ENCODE data around the gene DAPK1. TPM values are rescaled to one million over a fixed set of nuclear protein-coding genes. Genes with fewer than 3 reads are reported as not detected.

DAPK1 gene
- total RNA-seq, 1 donor from 2014 or later, result 0.79 TPM

DNA sequence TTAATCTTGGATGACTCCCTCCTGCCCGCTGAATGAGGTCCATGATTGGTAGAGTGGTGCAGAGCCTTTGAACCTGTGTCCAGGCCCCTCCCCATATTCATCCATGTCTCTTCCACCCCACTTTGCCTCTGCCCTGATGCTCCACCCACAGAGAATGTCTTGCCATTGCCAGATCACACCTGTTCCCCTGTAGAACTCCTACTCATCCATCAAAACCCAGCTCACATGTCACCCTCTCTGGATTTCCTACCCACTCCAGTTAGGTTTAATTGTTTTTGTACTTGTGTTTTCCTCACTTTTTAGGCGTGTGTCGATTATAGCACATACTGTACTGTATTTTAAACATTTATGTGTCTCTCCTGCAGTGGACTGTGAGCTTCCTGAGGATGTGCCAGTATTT lies 121.3 kb downstream of the DAPK1 start:
- TF ChIP-seq, protein P1, sequence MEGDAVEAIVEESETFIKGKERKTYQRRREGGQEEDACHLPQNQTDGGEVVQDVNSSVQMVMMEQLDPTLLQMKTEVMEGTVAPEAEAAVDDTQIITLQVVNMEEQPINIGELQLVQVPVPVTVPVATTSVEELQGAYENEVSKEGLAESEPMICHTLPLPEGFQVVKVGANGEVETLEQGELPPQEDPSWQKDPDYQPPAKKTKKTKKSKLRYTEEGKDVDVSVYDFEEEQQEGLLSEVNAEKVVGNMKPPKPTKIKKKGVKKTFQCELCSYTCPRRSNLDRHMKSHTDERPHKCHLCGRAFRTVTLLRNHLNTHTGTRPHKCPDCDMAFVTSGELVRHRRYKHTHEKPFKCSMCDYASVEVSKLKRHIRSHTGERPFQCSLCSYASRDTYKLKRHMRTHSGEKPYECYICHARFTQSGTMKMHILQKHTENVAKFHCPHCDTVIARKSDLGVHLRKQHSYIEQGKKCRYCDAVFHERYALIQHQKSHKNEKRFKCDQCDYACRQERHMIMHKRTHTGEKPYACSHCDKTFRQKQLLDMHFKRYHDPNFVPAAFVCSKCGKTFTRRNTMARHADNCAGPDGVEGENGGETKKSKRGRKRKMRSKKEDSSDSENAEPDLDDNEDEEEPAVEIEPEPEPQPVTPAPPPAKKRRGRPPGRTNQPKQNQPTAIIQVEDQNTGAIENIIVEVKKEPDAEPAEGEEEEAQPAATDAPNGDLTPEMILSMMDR (IDR thresholded peaks at IDR 0.05; ENCODE audit: insufficient read depth, low read length, severe bottlenecking), result no peak
- no peak overlapping the region for H3K4me3 ChIP-seq (ENCODE audit: low read depth, low read length)
- DNase-seq (ENCODE audit: low read depth) (no peak), FAIRE-seq (no peak)
- H3K27me3 ChIP-seq (ENCODE audit: control insufficient read depth, insufficient read depth, low read length), result no peaks in the 10 kb centered on the region
- H3K36me3 ChIP-seq (ENCODE audit: control insufficient read depth, insufficient read depth, low read length), result no peaks in the 10 kb centered on the region

DNA sequence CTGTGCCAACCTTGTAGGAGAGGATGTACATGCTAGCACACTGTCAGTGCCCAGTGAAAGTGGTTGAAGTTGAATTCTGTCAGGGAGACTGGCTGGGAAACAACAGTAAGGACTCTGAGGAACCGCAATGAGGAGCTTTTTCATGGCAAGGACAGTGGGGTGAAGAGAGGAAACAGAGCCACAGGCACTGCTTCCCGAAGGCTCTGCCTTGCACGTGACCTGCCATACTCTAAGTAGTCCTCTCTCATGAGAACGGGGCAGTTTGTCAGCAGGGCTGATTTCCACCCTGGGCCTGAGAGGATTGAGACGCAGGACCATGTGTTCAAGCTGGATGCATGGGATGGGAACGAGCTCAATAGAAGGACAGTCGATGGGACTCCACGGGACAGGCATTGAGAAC lies 121.7 kb downstream of the DAPK1 start:
- no peak for FAIRE-seq
- TF ChIP-seq, protein P1 (IDR thresholded peaks at IDR 0.05; ENCODE audit: insufficient read depth, low read length, severe bottlenecking), result no peak
- H3K27me3 ChIP-seq (ENCODE audit: control insufficient read depth, insufficient read depth, low read length), result no peaks in the 10 kb centered on the region
- H3K36me3 ChIP-seq (ENCODE audit: control insufficient read depth, insufficient read depth, low read length), result no peaks in the 10 kb centered on the region
- no peak for DNase-seq (ENCODE audit: low read depth)
- H3K4me3 ChIP-seq (ENCODE audit: low read depth, low read length), result no peak overlapping the region

DNA sequence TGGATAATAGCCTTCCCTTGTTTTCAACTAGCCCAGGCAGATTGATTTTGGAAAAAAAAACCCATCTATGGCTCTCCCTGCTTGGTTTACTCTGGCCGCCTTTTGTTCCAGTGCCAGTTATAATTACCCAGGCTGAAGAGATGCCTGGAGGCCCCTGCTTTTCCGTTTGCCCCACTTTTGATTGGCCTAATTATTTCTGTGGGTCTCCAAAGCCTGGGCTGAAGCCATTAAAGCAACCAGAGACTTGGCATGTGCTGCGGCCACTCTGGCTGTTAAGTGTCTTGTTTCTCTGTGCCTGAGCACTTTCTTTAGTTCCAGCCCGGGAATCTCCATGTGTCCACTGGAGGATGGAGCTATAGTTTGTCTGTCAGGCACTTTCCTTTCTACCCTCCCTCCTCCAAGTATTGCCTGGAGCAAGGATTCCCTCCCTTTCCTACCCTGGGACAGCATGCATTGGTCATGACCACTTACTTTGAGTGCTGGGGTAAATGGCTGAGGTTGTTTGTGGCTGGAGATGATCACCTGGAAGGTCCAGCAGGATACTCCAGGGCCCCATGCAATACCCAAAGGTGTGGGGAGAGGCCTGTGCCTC lies 123.2 kb downstream of the DAPK1 start:
- TF ChIP-seq, protein P1 (IDR thresholded peaks at IDR 0.05; ENCODE audit: insufficient read depth, low read length, severe bottlenecking), result no peak
- no peak for DNase-seq (ENCODE audit: low read depth)
- Histone ChIP-seq H3K27me3 (ENCODE audit: control insufficient read depth, insufficient read depth, low read length) (no peaks in the 10 kb centered on the region), H3K36me3 (ENCODE audit: control insufficient read depth, insufficient read depth, low read length) (no peaks in the 10 kb centered on the region), H3K4me3 (ENCODE audit: low read depth, low read length) (no peak overlapping the region)
- no peak for FAIRE-seq

DNA sequence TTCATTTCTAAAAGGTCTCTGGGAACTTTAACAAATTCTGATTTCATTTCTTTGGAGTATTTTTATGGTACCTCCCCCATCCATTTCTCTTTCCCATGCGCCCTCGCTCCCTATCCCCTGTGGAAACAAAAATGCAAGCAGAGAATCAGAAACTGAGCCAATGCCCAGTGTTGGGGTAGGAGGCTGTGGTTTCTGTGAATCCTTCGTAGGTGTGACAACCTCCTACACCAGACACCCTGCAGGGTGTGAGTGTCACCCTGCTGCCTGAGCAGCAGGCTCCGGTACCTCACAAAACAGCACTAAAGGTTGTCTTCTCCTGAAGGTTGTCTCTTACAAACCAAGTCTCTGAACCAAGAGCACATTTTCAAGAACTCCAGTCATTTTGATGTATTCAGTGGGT lies 124.4 kb downstream of the DAPK1 start:
- FAIRE-seq, result no peak
- TF ChIP-seq, protein P1 (IDR thresholded peaks at IDR 0.05; ENCODE audit: insufficient read depth, low read length, severe bottlenecking), result no peak

DNA sequence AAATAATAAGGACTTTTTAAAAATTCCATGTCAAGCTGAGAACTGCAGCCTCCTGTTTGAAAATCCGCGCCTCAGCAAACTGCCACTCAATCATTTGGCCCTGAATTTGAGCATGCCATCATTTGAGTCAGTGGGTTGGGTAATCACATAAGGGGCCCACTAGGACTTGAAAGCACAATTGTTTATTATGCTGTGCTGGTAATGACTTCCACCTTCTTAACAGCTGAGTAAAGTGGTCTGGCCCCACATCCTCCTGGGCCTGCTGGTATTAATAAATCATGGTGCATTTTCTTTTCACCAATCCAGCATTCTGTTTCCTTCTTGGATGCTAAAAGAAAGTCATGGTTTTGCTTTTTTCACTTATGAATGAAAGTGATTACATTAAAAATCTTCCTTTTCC lies 125.3 kb downstream of the DAPK1 start:
- H3K4me3 ChIP-seq (ENCODE audit: low read depth, low read length), result no peak overlapping the region
- no peak for DNase-seq (ENCODE audit: low read depth)
- FAIRE-seq, result no peak
- H3K27me3 ChIP-seq (ENCODE audit: control insufficient read depth, insufficient read depth, low read length), result no peaks in the 10 kb centered on the region
- no peaks in the 10 kb centered on the region for H3K36me3 ChIP-seq (ENCODE audit: control insufficient read depth, insufficient read depth, low read length)
- TF ChIP-seq, protein P1 (IDR thresholded peaks at IDR 0.05; ENCODE audit: insufficient read depth, low read length, severe bottlenecking), result no peak

More for the DNA sequence above, 124.4 kb downstream of the DAPK1 start:
- H3K4me3 ChIP-seq (ENCODE audit: low read depth, low read length), result no peak overlapping the region
- H3K36me3 ChIP-seq (ENCODE audit: control insufficient read depth, insufficient read depth, low read length), result no peaks in the 10 kb centered on the region
- no peaks in the 10 kb centered on the region for H3K27me3 ChIP-seq (ENCODE audit: control insufficient read depth, insufficient read depth, low read length)
- no peak for DNase-seq (ENCODE audit: low read depth)

DNA sequence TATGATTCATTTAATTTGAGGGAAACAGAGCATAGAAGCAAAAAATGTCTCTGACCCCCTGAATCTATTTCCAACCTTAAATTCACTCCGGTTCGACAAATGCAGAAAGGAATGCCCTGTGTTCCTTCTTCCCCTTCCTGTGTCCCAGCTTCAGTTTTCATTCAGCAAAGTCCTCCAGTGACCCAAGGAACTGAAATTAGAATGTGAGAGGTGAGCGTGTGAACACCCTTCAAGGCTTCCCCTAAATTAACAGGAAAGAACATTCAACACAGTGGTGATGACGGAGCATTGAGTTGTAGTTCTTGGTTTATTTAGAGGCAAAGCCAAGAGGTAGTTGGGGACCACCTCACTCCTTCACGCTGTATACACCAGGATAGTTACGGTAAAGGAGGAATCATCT lies 130.7 kb downstream of the DAPK1 start:
- Histone ChIP-seq H3K4me3 (ENCODE audit: low read depth, low read length) (no peak overlapping the region), H3K36me3 (ENCODE audit: control insufficient read depth, insufficient read depth, low read length) (no peaks in the 10 kb centered on the region), H3K27me3 (ENCODE audit: control insufficient read depth, insufficient read depth, low read length) (no peaks in the 10 kb centered on the region)
- TF ChIP-seq, protein P1 (IDR thresholded peaks at IDR 0.05; ENCODE audit: insufficient read depth, low read length, severe bottlenecking), result no peak
- FAIRE-seq (no peak), DNase-seq (ENCODE audit: low read depth) (no peak)
